A673 (cell line): Measurements from ENCODE around the gene TAS1R3. TPM values are rescaled to one million over a fixed set of nuclear protein-coding genes. Genes with fewer than 3 reads are reported as not detected.
"Not testable (repeated sequence)": the region's sequence is repeated elsewhere in the genome, so short reads cannot be mapped to it uniquely, and the experiment has no call there.

Experiments used
- BruUV-seq: library from RNA; stranded (reverse); fragments of 400-500 nt; replicated peaks from 2 replicates; lab custom pipeline; 2021; lab: Mats Ljungman, UMichigan
- CTCF ChIA-PET: fragments of 300-600 bp; sonication (Branson Sonifier 250); formaldehyde crosslinking; loops from one replicate; lab custom pipeline; 2022; ENCODE audit warnings: antibody characterized with exemption; lab: Charles Lee
- POLR2A ChIA-PET: fragments of 300-600 bp; sonication (Branson Sonifier 250); formaldehyde crosslinking; loops from one replicate; lab custom pipeline; 2022; ENCODE audit warnings: antibody characterized with exemption; ENCODE audit not compliant: low non-redundant PET; lab: Charles Lee
- DNase-seq: peaks from one replicate; pipeline ENCODE4 v3.0.0-alpha.2; 2015; ENCODE audit warnings: low spot score
- H3K27ac ChIP-seq: fragments of 200-600 bp; sonication (generic); 2 replicates; pipeline ENCODE4 v1.5.1; 2016; ENCODE audit warnings: mixed run types, low read depth, mild to moderate bottlenecking, mixed read lengths, antibody characterized with exemption, low read length; ENCODE audit not compliant: poor library complexity, severe bottlenecking
- H3K27me3 ChIP-seq: fragments of 200-600 bp; sonication (generic); replicated peaks from 2 replicates; pipeline ENCODE4 v1.6.1; 2017; ENCODE audit warnings: mixed run types, low read depth, mild to moderate bottlenecking, mixed read lengths, antibody characterized with exemption, low read length; ENCODE audit not compliant: insufficient read depth, poor library complexity
- H3K36me3 ChIP-seq: fragments of 200-600 bp; sonication (generic); 2 replicates; pipeline ENCODE4 v1.6.1; 2016; ENCODE audit warnings: mixed run types, mild to moderate bottlenecking, mixed read lengths, antibody characterized with exemption, low read length; ENCODE audit not compliant: insufficient read depth, poor library complexity, severe bottlenecking
- H3K4me1 ChIP-seq: fragments of 200-600 bp; sonication (generic); 2 replicates; pipeline ENCODE4 v1.6.1; 2017; ENCODE audit warnings: mixed run types, mild to moderate bottlenecking, mixed read lengths, antibody characterized with exemption, low read length; ENCODE audit not compliant: insufficient read depth, poor library complexity, severe bottlenecking
- H3K4me3 ChIP-seq: fragments of 200-600 bp; sonication (generic); 2 replicates; pipeline ENCODE4 v1.5.1; 2016; ENCODE audit warnings: low read depth, mixed run types, mild to moderate bottlenecking, mixed read lengths, low read length; ENCODE audit not compliant: poor library complexity, severe bottlenecking
- H3K9me3 ChIP-seq: fragments of 200-600 bp; sonication (generic); 2 replicates; pipeline ENCODE4 v1.6.1; 2016; ENCODE audit warnings: mixed run types, low read depth, mild to moderate bottlenecking, mixed read lengths, antibody characterized with exemption, low read length; ENCODE audit not compliant: poor library complexity, severe bottlenecking
- CTCF ChIP-seq: fragments of 300-800, 200-600 bp; sonication (generic); conservative IDR thresholded peaks from 2 replicates; pipeline ENCODE4 v1.5.1; 2017; ENCODE audit warnings: low read depth, mild to moderate bottlenecking, antibody characterized with exemption, low read length, moderate library complexity, mixed read lengths
- EZH2 ChIP-seq: fragments of 200-600 bp; sonication (generic); IDR thresholded peaks from 2 replicates; pipeline ENCODE4 v1.6.1; 2017; ENCODE audit warnings: borderline replicate concordance, low read depth, mild to moderate bottlenecking, mixed read lengths, antibody characterized with exemption, low read length; ENCODE audit not compliant: poor library complexity, severe bottlenecking
- intact Hi-C: fragments of 100-400 bp; cut with micrococcal nuclease; formaldehyde crosslinking; loops from one replicate; pipeline ENCODE4 v1.10.0; 2022; ENCODE audit not compliant: unreplicated experiment
- total RNA-seq: library from RNA; stranded (reverse); gene quantifications from 2 replicates; pipeline ENCODE4 v1.2.3, GENCODE V29; 2021

The TAS1R3 gene
- total RNA-seq, 1 experiment from 2014 or later: 0.21 TPM

DNA sequence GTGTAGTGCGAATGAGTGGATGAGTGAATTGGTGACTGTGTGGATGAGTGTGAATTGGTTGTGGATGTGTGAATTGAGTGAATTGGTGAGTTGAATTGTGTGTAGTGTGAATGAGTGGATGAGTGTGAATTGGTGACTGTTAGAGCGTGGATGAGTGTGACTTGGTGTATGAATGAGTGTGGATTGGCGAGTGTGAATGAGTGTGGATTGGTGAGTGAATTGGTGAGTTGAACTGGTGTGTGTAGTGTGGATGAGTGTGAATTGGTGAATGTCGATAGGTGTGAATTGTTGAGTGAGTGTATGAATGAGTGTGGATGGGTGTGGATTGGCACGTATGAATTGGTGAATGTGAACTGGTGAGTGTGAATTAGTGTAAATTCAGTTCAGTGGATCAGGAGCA is 36.2 kb downstream of the TAS1R3 start:
- intact Hi-C loops: no loop called here
- H3K4me1 ChIP-seq: no peaks in the 10 kb centered on the region
- no peak overlapping the region for H3K27ac ChIP-seq
- CTCF ChIA-PET: no interaction called here
- TF ChIP-seq EZH2: no peak
- TF ChIP-seq CTCF: no peak
- POLR2A ChIA-PET: interaction anchor here (0.6 kb wide), 1 partner anchor 12 kb away, joined by 5 read pairs; no protein-coding TSS in a partner anchor
- no peaks in the 10 kb centered on the region for H3K36me3 ChIP-seq
- no TSS peak for BruUV-seq
- no peak for DNase-seq
- H3K4me3 ChIP-seq: no peak overlapping the region
- H3K27me3 ChIP-seq: no peaks in the 10 kb centered on the region
- no peaks in the 10 kb centered on the region for H3K9me3 ChIP-seq

GRCh38 chr1:1370094-1370493 is 39.0 kb downstream of the TAS1R3 start:
- POLR2A ChIA-PET, DNase-seq, BruUV-seq, H3K4me3 ChIP-seq, H3K27ac ChIP-seq, H3K27me3 ChIP-seq, H3K36me3 ChIP-seq, H3K9me3 ChIP-seq: not testable (repeated sequence)
- H3K4me1 ChIP-seq: peaks cover 10% of the 10 kb centered on the region
- CTCF ChIA-PET: interaction anchor here (0.7 to 1.4 kb wide), 2 partner anchors 30 to 32 kb away, joined by 3 to 4 read pairs; no protein-coding TSS in a partner anchor
- intact Hi-C loops: loop anchor here (10.0 kb wide), 1 partner anchor 255 kb away; the partner anchor contains the start of gene C1orf159

DNA sequence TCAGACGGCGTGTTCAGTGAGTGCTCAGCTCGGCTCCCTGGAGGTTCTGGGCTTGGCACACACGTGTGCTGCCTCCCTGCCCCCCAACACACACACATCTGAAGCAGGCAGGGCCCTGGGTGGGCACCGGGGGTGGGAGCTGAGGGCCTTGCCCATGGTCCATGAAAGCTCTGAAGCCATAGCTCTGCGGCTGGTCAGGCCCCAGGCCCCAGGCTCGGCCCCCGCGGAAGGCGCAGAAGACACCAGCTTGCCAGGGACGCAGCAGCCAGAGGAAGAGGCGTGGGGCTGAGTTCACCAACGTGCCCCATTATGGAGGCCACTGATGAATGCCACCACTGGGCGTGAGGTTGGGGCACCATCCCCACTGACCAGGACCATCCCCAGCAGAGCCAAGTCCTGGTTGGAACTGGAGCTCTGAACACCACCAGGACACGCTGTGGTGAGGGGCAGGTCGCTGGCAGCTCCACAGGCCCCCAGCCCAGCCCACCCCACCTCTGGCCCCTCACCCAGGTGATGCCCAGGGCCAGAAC is 39.8 kb downstream of the TAS1R3 start:
- Histone ChIP-seq H3K27ac (no peak overlapping the region), H3K36me3 (no peaks in the 10 kb centered on the region), H3K4me1 (peaks cover 10% of the 10 kb centered on the region), H3K9me3 (no peaks in the 10 kb centered on the region), H3K27me3 (no peaks in the 10 kb centered on the region), H3K4me3 (no peak overlapping the region)
- no peak for TF ChIP-seq EZH2
- TF ChIP-seq CTCF: no peak
- intact Hi-C loops: loop anchor here (10.0 kb wide), 1 partner anchor 256 kb away; the partner anchor contains the start of gene C1orf159
- POLR2A ChIA-PET: no interaction called here
- no peak for DNase-seq
- BruUV-seq: no TSS peak
- CTCF ChIA-PET: interaction anchor here (0.7 kb wide), 1 partner anchor 466 kb away, joined by 3 read pairs; no protein-coding TSS in a partner anchor
